GM12873 (cell line): ENCODE data around the gene CDK14.

Source experiments
- CTCF ChIP-seq: IDR thresholded peaks from 2 replicates; pipeline ENCODE4 v1.5.1; 2012; ENCODE audit warnings: low read depth, mild to moderate bottlenecking, moderate library complexity, low read length, control low read depth; ENCODE audit not compliant: insufficient read depth; ENCODE audit errors: missing control alignments

CDK14 gene

GRCh38 chr7:90595801-90596670 is at the start of gene CDK14:
Gene CDK14, plus strand, starts transcription at chr7:90596321. Its CDS starts 307 bp downstream, at chr7:90596628.
- TF ChIP-seq CTCF, result peak; percentile 26

GRCh38 chr7:90551036-90551435 is 45.1 kb upstream of the CDK14 start:
- no peak for TF ChIP-seq CTCF

GRCh38 chr7:90552521-90552920 is 43.6 kb upstream of the CDK14 start:
- no peak for TF ChIP-seq CTCF

GRCh38 chr7:90560730-90561129 is 35.4 kb upstream of the CDK14 start:
- no peak for TF ChIP-seq CTCF

GRCh38 chr7:90563286-90563685 is 32.8 kb upstream of the CDK14 start:
- no peak for TF ChIP-seq CTCF

- no peak for TF ChIP-seq CTCF
These were observed 31.7 kb upstream of the CDK14 start for GRCh38 chr7:90564455-90564854.

GRCh38 chr7:90568213-90568612 is 27.9 kb upstream of the CDK14 start:
- TF ChIP-seq CTCF, result no peak
